Fibroblast of skin of back (primary cell): ENCODE data around the gene ICE1.
A peak's percentile ranks its signal among the peaks of the same experiment; 100 is the strongest.
"Not testable (repeated sequence)": the region's sequence is repeated elsewhere in the genome, so short reads cannot be mapped to it uniquely, and the experiment has no call there.

Experiments used
- DNase-seq: peaks from one replicate; pipeline ENCODE4 v3.0.0-alpha.2; 2013

The ICE1 gene

DNA sequence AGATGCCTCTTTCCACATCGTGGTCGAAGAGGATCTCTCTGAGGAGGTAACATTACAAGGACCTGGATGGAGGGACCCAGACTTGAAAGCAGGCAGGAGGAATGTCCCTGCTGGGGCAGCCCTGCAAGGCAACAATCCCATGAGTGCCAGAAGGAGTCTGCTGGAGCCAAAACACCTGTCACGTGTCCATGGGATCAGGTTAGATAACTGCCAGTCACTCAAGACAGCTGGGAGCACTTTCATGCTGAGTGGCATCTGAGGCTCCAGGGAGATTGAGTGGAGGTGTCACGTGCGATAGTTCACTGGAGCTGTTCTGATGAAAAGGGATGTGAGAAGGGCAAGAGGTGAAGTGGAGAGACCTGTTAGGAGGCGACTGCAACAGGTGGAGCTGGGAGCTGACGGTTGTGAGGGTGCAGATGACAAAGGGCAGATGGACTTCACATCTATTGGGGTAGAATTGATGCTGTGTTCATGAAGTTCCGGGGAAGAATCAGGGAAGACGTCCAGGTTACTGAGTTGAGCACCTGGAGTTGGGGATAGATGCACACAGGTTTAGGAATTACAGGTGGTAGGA lies 68.4 kb downstream of the ICE1 start:
- DNase-seq: no peak

DNA sequence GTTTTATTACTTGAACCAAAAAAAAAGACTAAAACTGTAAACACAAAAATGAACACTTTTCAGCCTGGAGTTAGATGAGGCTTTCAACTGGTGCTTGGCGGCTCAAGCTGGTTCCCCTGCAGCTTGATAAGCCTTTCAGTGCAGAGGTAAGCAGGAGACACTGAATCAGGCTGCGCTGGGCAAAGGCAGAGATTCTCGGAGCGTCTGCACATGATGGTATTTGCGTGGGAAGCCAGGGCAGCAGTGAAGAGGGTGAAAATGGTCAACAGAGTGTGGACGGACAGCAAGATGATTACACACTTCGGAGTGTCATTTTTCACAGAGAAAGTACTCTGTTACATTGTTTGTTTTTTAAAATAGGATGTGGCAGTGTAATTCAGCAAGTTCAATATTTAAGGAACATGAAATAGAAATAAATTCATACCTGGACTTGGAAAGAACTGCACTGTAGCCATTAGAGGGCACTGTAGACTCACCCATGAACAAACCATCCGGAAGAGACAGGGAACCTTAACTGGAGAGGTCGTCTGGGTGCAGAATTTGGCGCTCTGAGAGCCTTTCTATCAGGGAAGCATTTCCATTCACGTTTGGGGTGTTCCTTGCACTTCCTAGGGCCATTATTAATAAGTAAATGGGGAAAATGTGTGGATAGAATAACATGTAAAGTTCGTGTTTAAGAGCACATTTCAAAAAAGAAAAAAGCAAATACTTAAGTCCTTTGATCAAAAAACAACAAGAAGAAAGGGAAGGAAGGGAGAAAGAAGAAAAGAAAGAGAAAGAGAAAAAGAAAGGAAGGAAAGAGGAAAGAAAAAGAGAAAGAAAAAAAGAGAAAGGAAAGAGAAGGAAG lies 69.8 kb downstream of the ICE1 start:
- DNase-seq: peak; percentile 55

DNA sequence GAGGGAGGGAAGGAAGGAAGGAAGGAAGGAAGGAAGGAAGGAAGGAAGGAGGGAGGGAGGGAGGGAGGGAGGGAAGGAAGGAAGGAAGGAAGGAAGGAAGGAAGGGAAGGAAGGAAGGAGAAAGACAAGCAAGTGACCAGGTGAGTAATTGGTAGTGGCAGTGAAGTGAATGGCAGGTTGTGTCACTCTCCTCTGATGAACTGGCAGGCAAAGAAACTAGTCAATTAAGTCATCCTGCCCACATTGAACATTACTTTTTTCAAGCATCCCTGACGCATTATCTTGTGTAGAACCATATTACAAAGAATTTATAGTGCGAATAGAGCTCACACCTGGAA lies 70.4 kb downstream of the ICE1 start:
- DNase-seq: not testable (repeated sequence)

DNA sequence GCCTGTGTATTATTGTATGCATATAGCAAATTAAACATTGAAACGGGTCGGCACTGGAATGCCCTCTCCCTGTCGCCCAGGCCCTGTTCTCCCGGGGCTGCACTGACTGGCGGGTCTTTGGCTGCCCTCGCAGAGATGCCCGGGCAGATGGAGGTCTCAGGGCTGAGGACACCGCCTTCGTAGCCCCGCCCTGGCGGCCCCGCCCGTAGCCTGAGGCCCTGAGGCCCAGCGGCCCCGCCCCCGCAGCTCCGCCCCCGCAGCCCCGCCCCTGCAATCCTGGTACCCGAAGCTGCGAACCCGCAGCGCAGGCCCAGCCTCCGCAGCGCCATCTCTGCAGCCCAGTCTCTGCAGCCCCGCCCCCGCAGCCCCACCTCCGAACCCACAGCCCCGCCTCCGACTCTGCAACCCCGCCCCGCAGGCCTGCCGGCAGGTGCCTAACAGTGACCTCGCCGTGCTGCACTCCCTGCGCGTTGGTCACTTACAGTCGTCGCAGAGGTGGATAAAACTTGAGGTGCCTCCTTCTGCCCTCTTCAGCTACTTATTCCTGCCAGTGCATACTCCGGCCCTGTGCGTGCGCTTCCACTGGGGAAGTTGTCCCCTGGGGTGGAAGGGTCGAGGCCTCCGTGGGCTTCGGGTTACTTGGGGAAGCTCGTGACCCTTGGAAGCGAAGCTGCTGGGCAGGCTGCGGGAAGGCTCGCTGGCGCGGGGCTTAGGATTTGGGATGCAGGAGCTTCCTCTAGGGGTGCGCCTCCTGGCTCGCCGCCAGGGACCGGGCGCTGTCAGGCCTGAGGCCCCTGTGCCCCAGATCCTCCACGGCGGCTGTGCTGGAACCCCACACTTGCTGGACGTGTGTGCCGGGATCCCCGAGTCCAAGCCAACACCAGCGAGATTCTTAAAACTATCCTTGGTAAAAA lies 72.3 kb downstream of the ICE1 start:
- DNase-seq: peak; percentile 43

DNA sequence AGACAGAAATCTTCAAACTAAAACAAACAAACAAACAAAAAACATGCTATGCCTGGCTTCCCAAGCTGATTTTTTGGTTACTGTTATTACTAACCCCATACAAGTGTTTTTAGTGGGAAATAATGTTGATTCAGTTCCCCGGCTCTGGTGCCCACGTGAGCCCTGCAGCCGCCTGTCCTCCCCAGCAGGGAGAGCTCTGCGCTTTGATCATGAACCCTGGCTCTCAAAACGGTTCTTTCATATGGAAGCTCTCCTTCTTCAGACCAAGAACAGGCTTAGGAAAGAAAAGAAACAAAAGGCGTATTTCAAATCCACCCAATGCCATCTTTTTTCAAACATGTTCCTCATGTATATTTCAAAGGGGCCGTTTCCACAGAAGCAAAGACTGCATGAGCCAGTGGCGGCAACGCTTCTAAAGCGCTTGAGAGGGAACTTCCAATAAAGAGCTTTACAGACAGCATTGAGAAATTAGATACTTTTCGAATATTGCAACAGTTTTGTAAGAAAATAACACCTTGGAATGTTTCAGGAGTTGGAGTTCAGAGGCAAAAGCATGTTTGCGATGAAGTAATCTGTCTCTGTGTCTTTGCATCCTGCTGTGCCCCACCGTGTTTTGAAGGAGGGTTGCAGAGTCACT lies 74.8 kb downstream of the ICE1 start:
- DNase-seq: peak; percentile 44

DNA sequence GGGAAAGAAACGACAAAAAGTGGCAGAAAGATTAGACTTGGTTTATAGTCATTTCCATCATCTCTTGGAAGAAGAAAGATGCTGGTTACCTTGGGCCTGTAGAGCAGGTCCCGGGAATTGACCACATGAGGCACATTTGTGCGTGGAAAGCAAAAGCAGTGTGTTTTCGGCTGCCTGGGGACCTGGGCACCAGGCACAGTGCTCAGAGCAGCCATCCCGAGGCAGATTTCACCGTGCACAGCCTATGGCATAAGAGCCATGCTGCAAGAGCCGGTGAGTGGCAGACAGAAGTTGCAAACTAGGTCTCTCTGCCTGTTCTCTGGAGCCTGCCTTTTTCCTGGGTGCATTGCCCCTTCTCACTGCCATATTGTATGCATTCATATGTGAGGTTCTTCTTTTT lies 77.0 kb downstream of the ICE1 start:
- no peak for DNase-seq

DNA sequence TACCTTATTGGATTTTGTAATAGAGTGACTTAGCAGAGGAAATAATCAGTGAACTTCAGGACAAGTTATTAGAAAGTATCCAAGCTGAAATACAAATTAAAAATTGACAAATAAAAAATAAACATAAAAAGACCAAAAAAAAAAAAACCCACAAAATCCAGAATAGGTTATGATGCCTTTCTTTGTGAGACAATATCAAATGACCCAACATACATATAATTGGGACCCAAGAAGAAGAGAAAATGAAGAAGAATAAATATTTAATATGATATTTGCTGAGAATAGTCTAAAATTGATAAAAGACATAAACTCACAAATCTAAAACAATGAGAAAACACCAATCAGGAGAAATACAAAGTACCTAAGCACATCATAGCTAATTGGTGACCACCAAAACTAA lies 81.8 kb downstream of the ICE1 start:
- no peak for DNase-seq

DNA sequence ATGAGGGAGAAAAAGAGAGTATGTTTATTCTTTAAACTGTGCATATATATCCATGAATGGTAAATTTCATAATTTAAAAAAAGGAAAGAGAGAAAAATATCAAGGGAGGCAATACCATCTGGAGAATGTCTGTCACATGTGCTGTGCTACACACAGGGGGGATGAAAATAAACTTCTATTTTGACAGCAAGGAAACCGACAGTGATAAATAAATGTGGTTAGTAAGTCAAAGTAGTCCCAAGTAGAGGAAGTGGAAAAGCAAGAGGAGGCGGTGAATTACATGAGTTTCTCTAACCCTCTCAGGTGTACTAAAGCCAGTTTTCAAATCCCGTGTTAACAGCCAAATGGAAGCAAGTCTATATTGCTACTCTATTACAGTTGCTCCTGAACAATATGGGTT lies 83.3 kb downstream of the ICE1 start:
- DNase-seq: no peak

DNA sequence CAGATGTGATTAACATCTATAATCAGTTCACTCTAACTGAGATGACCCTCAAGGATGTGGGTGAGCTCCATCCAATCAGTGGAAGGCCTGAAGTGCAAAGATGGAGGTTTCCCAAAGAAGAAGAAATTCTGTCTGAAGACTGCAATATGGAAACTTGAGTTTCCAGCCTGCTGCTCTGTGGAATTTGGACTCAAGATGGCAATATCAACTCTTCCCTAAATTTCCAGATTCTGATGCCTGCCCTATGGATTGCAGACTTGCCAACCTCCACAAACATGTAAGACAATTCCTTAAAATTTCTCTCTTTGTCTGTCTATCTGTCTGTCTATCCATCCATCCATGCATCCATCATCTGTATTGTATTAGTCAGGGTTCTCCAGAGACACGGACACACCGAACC lies 85.9 kb downstream of the ICE1 start:
- no peak for DNase-seq

DNA sequence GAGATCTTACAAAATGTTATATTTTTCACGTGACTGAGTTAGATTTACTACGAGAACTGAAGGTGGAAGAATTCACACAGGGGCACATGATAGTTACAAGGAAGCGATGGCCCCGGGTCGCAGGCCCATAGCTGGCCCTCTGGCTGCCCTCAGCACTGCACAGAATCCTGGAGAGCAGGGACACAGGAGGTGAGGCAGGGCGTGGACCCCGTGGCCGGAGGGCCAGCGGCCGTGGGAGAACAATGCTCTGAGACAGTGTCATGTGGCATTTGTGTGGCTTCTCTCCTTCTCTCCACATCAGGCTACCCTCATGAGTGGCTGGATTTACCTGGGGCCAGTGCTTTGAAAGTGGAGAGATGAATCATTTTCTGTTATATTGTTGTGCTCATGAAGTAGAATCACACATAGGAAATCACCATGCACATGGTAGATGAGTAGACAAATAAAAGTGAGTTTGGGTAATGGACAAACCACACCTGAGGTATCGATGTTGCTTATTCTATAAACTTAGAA lies 89.5 kb downstream of the ICE1 start:
- no peak for DNase-seq

DNA sequence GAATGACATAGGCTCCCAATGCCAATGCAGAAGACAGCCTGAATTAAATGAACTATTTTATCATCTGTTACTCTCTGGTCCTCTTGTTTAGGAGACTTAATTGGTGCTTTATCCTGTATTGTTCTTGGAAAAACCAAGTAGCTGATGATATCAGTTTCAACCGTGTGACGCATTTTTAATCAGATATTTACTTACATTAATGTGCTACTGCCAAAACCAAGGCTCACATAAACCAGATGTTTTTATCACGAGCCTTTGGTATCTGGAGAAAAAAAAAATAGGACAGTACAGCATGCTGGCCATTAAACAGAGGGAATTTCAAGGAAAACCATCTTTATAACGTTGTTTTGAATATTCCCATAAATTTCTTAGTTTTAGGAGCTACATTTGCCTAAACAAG lies 90.1 kb downstream of the ICE1 start:
- no peak for DNase-seq

DNA sequence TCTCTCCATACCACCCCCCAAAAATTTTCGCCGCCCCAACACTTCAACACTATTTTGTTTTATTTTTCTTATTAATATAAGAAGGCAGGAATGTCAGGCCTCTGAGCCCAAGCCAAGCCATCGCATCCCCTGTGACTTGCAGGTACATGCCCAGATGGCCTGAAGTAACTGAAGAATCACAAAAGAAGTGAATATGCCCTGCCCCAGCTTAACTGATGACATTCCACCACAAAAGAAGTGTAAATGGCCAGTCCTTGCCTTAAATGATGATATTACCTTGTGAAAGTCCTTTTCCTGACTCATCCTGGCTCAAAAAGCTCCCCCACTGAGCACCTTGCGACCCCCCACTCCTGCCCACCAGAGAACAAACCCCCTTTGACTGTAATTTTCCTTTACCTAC lies 98.1 kb downstream of the ICE1 start:
- not testable (repeated sequence) for DNase-seq

DNA sequence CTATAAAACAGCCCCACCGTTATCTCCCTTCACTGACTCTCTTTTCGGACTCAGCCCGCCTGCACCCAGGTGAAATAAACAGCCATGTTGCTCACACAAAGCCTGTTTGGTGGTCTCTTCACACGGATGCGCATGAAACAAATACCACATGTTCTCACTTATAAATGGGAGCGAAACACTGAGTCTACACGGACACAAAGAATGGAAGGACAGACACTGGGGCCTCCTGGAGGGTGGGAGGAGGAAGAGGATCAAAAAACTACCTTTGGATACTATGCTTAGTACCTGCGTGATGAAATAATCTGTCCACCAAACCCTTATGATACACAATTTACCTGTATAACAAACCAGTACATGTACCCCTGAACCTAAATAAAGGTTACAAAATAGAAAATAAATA lies 98.6 kb downstream of the ICE1 start:
- no peak for DNase-seq

DNA sequence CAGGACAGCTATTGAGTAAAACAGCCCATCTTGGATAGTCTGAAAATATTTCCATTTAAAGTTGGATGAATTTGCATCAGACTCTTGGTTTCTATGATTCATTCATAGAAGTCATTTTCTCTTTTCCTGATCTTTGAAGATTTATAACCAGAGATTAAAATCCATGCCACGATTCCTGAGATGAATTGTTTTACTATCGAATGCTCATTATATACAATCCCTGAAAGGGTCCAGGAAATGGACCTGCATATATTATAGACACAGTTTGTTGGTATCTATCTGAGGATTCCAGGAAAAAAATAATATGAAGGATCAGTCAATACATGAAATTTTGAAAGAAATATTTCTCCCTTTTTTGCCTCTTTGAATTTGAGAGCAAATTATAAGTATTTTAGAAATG lies 99.0 kb downstream of the ICE1 start:
- no peak for DNase-seq

DNA sequence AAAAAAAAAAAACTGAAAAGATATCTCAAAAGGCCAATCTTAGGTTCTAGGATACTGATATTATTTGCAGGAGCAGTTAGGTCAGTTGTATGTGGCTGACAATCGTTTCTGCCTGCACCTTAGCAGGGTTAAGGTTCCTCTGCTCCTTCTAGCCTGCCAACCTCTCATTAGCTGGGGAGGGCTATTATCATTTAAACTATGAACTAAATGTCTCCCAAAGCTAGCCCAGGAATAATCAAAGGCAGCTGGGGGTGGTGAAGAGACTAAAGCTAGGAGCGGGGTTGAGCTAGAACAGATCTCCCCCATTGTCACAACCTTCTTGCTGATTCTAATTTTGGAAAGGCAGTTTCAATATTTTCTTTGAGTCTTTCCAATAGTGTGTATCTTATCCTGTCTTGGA lies 99.9 kb downstream of the ICE1 start:
- DNase-seq: no peak

DNA sequence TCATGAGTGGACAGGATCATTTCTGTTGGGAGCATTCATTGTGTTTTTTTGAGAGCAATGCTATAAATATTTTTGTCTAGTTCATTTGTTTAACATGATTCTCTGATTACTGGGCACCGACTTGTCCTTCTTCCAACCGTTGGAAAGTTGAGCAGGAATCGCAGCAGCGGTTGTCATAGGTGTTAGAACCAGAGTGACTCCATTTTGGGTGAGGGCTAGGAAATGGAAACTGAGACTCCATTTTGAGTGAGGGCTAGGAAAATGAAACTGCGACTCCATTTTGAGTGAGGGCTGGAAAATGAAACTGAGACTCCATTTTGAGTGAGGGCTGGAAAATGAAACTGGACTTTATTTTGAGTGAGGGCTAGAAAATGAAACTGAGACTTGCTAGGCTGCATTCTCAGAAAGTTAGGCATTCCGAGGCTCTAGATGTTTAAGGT lies 100.6 kb downstream of the ICE1 start:
- no peak for DNase-seq

DNA sequence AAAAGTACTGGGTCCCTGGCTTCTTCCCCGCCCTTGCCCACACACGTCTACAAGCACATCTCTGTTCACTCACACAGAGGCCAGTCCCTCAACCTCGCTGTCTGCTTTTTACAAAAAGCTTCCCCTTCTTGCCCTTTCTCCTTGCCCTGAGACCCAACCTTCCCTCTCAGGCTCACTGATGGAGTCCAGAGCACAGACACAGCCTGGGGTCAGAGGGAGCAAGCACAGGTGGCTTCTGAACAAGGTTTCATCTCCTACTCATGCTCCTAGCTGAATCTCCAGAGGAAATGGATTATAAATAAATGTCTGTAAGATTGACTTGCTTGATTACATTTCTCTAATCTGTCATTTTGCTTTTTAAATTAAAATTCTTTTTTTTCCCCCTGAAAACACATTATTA lies 101.8 kb downstream of the ICE1 start:
- DNase-seq: no peak

DNA sequence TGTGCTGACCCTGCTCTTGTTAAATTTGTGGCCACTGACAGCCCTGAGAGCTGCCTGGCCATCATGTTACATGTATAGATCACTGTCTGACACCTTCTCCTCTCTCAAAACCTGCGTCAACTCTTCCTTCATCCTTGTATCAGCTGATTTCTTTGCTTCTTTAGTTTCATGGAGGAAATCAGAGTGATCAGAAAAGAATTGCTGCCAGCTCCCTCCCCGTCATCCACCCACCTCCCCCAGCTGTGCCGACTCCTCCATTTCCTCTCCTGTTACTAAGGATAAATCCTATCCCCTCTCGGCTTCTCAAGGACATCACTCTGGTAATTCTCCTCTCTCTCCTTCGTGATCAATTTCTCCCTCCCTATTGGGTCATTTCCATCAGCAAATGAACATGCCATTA lies 108.9 kb downstream of the ICE1 start:
- no peak for DNase-seq

DNA sequence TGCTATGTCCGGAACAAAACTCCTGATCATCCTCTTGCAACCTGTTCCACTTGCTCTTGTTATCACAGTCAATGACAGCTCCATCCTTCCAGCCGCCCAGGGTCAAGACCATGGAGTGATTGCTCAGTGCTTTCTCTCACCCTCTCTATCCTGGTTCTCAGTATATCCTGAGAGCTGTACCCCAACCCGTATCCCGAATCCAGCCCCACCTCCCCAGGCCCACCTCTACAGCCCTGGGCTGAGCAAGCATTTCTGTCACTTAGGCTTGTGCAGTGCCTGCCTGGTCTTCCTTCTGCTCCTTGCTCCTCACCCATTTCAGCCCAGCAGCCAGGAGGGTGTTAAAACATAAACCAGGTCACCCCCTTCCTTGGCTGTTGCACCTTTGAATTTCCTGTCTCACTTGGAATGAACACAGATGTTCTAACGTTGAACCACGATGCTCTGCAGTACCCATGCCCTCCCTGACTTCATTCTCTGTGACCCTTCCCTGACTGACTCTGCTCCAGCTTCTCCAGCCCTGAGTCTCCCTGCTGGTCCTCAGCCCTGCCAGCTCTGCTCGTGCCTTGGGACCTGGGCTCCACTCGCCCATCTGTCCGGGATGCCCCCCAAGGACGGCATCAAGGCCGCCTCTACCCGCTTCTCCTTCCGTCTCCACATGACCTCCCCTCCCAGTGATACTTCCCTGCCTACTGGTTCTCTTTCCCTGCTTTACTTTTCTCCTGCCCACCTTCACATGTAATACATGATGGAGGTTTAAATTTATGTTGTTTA lies 110.0 kb downstream of the ICE1 start:
- DNase-seq: no peak

DNA sequence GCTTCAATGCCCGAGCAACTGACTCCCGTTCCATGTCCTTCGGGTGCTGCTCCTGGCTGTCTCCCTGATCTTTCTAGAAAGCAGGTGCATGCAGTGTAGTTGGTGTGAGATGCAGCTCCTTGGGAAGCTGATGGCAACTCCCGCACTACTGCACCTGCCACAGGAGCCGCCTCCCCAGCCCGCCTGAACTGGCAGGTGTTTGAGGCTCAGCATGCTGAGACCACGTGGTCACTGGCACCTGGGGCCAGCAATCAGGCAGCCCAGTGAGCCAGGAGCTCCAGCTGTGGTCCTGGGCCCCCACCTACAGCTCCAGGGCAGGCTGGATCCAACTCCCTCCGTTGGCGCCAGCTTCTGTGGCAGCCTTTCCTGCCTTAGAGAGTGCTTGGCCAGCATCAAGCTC lies 111.5 kb downstream of the ICE1 start:
- DNase-seq: no peak

DNA sequence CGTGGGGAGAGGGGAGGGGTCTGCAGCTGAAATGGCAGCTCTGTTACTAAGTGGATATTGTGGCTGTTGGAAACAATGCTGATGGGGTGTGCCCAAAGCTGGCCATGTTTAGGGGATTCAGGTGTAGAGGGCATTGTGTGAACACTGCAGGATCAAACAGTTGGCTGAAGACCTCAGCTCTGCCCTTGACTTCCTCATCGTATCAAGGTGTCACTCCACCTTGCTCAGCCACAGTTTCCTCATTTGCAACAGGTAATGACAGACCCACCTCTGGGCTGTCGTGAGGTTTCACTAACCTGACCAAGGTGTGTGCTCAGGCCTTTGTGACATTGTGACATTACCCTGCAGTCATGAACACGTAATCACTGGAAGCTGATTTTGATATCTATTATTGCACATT lies 111.9 kb downstream of the ICE1 start:
- no peak for DNase-seq

DNA sequence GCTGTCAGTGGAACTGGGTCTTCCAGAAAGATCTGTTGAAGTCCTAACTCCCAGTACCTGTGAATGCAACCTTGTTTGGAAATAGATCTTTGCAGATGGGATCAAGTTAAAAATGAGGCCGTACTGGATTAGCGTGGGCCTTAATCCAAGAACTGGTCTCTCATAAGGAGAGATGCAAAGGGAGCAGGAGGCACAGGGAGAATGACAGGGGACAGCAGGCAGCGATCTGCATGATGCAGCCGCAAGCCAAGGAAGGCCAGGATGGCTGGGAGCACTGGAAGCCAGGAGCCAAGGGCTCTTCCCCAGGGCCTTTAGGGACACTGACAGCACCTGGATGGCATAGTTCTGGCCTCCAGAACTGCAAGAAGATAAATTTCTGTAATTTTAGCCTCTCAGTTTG lies 114.4 kb downstream of the ICE1 start:
- no peak for DNase-seq
